Measurements from ENCODE around the gene SLC1A7.
"Not testable (repeated sequence)": the region's sequence is repeated elsewhere in the genome, so short reads cannot be mapped to it uniquely, and the experiment has no call there.

SLC1A7 gene

DNA sequence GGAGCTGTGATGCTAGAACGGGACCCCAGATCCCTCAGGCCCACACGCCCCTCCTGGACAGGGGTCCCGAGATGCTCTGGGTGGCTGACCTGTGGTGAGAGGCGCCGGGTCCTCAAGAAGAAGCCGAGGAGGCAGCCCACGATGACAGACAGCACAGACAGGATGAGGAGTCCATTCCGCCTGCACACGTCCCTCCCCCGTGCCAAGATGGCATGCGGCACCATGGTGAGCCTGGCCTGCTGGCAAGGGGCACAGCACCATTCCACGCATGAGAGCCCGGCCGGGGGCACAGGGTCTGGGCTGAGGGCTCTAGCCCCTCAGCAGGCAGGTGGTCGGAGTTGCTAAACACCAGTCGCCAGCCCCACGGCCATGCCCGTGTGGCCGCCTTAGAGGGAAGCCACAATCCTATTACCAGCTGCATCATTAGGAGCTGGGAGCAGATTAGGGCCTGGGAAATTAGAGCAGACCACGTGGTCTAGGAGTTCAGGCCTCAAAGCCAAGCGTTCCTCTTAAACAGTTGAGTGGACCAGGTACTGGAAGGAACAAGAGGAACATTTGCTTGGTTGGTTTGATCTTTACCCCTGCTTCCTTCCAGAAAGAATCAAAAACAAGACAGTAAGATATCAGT lies at the start of gene SLC1A7:
TSS of gene SLC1A7 (minus strand) at position 413 of the 628 bp plus-strand sequence. CDS start at position 224, 189 bp downstream.
- H3K4me1 Mint-ChIP-seq = no peaks in the 10 kb centered on the region

DNA sequence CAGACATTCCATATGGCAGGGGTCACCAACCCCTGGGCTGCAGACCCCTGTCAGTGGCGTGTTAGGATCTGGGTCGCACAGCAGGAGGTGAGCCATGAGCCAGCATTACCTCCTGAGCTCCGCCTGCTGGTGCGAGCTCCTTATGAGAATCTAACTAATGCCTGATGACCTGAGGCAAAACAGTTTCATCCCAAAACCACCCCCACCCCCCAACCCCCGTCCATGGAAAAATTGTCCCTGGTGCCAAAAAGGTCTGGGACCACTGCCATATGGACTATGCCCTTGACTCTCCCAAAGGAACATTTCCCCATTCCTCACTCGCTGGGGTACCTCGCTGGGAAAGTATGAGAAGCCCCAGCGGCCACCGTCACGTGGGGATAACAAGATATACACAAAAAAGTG lies 47.8 kb upstream of the SLC1A7 start:
- H3K27ac Mint-ChIP-seq = peak overlapping the region in 1 of 2 donors; percentile 55
- H3K27me3 Mint-ChIP-seq = no peaks in the 10 kb centered on the region
- no peak overlapping the region for H3K4me3 Mint-ChIP-seq
- H3K9me3 Mint-ChIP-seq = no peaks in the 10 kb centered on the region
- no peaks in the 10 kb centered on the region for H3K4me1 Mint-ChIP-seq
- no peak for ATAC-seq
- DNase-seq = no peak

More for the DNA sequence above, at the start of gene SLC1A7:
- no peaks in the 10 kb centered on the region for H3K27me3 Mint-ChIP-seq
- peaks cover 8 to 17% of the 10 kb centered on the region in 2 donors for H3K9me3 Mint-ChIP-seq
- peak within 1 kb of the TSS in 1 of 2 donors; percentile 87 for H3K27ac Mint-ChIP-seq
- DNase-seq (no peak), ATAC-seq (no peak)
- H3K4me3 Mint-ChIP-seq = no peak within 1 kb of the TSS

DNA sequence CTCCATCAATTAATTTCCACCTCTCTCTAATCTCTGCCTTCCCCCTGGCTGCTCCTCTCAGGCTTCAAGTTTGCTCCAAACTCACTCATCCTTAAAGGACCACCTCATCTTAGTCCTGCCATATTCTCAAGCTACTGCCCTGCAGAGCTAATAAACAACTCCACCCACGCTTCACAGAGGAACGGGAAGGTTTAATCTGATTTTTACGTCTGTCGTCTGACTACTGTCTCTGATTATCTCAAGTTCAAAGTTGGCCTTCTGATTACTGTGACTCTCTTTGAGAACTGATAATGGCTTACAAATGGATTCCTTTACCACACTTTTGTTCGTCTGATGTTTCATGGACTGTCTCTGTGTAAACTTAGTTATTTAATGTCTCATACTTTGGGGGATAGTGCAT lies 46.6 kb upstream of the SLC1A7 start:
- Mint-ChIP-seq H3K27ac (no peak overlapping the region), H3K27me3 (no peaks in the 10 kb centered on the region), H3K9me3 (no peaks in the 10 kb centered on the region), H3K4me1 (no peaks in the 10 kb centered on the region), H3K4me3 (no peak overlapping the region)
- ATAC-seq (no peak), DNase-seq (no peak)

DNA sequence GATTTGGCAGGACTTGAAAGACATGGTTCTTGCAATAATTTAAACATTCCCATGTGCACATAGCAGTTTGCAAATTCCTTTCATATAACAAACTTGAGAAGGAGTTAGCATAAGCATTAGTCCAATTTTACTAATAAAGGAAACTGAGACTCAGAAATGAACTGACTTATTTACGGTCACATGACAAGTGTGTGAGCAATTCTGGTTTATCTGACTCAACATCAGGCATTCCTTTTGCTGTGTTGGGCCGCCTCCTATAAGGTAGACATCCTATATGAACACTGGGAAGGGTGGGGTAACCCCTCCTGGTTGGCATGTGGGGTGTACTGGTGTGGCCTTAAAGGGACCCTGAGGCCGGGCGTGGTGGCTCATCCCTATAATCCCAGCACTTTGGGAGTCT lies 45.7 kb upstream of the SLC1A7 start:
- Mint-ChIP-seq H3K9me3 (no peaks in the 10 kb centered on the region), H3K27me3 (no peaks in the 10 kb centered on the region), H3K27ac (no peak overlapping the region), H3K4me3 (no peak overlapping the region), H3K4me1 (no peaks in the 10 kb centered on the region)
- DNase-seq (no peak), ATAC-seq (no peak)

DNA sequence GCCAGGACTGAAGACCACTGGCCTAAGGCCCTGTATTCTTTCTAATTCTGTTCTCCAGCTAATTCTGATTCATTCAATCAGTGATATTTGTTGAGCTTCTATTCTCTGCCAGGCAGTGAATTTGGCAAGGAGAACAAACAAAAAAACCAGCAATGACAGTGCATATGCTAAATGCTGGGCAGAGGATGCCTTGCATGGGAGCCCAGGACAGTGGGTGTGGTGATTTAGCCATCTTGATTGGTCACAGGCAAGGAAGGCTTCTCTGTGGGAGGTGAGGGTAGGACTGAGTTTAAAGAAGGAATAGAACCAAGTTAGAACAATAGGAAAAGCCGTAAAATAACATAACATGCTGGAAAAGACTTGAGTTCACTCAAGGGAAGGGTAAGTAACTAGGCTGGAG lies 45.0 kb upstream of the SLC1A7 start:
- Mint-ChIP-seq H3K27me3 (no peaks in the 10 kb centered on the region), H3K27ac (no peak overlapping the region), H3K9me3 (no peaks in the 10 kb centered on the region), H3K4me3 (no peak overlapping the region), H3K4me1 (no peaks in the 10 kb centered on the region)
- DNase-seq = no peak
- ATAC-seq = no peak

DNA sequence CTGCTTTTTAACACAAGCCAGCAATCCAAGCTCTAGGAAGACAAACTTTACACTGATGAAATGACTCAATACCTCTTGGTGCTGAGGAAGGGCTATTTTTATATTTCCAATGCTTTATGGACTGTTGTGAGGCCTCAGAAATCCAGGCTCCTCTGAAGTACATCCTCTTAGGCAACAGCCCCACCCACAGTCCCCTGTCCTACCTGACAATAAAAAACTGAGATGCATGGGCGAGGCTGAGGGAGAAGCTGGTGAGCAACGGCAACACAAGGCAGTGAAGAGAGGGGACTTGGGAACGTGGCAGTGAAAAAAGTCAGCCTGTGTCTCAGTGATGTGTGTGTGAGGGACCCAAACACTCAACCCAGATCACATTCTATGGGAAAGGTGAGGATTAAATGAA lies 44.1 kb upstream of the SLC1A7 start:
- no peak for ATAC-seq
- no peak for DNase-seq
- Mint-ChIP-seq H3K4me3 (no peak overlapping the region), H3K9me3 (no peaks in the 10 kb centered on the region), H3K27me3 (no peaks in the 10 kb centered on the region), H3K27ac (peak overlapping the region in 1 of 2 donors; percentile 9), H3K4me1 (no peaks in the 10 kb centered on the region)

DNA sequence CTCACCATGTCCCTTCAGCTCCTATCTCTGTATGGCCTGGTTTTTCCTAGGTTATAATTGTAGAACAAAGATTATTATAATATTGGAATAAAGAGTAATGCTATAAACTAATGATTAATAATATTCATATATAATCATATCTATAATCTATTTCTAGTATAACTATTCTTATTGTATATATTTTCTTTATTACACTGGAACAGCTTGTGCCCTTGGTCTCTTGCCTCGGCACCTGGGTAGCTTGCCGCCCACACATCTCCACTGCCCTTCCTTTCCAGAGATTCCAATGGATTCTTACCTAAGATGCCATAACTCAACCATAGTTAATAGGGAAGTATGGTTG lies 43.5 kb upstream of the SLC1A7 start:
- DNase-seq, H3K4me1 Mint-ChIP-seq: not testable (repeated sequence)

DNA sequence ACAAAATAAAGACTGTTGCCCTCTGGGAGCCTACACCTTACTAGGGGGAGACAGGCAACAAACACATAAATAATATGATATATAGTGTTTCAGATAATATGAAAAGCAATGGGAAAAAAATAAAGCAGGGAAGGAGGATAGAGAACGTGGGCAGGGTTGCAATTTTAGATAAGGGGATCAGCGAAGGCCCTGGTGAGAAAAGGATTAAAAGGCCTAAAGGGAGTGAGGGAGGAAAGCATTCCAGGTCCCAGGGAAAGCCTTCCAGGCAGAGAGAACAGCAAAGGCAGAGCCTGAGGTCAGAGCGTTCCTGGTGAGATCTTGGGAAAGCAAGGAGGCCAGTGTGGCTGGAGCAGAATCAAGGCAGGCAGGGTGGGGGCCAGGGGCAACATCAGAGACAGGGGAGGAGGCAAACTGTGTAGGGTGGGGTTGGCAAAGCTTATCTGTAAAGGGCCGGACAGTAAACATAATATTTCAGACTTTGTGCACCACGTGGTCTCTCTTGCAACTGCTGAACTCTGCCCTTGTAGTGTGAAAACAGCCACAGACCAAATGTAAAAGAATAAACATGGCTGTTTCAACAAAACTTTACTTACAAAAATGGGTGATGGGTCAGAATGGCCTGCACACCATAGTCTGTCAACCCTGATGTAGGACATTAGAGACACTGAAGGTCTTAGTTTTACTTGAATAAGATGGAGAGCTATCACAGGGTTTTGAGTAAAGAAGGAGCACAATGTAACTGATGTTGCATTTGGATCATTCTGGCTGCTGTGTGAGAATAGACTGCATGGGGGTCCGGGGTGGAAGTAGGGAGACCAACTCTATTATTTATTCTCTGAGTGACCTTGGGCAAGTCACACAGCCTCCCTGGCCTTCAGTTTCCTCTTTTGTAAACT lies 40.9 kb upstream of the SLC1A7 start:
- no peak overlapping the region for H3K27ac Mint-ChIP-seq
- H3K9me3 Mint-ChIP-seq = no peaks in the 10 kb centered on the region
- no peak for DNase-seq
- no peak for ATAC-seq
- H3K4me3 Mint-ChIP-seq = no peak overlapping the region
- H3K4me1 Mint-ChIP-seq = no peaks in the 10 kb centered on the region
- no peaks in the 10 kb centered on the region for H3K27me3 Mint-ChIP-seq

More for the DNA sequence above, 43.5 kb upstream of the SLC1A7 start:
- H3K4me3 Mint-ChIP-seq, ATAC-seq, H3K27me3 Mint-ChIP-seq, H3K9me3 Mint-ChIP-seq, H3K27ac Mint-ChIP-seq: not testable (repeated sequence)

DNA sequence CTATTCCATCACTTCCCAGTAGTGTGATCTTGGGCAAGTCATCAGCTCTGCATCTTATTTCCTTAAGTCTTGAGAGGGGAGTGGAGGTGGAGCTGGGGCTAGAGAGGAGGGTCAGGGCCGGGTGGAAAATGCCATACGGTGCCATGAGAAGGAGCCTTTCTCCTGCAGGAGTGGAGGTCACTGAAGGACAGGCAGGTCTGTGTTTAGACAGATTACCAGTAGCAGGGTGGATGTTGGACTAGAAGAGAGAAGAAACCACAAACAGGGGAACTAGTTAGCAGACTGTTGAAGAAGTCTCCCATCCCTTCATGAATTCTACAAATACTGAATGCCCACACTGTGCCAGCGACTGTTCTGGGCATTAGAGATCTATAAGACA lies 40.3 kb upstream of the SLC1A7 start:
- DNase-seq = no peak
- H3K27ac Mint-ChIP-seq = no peak overlapping the region
- no peak overlapping the region for H3K4me3 Mint-ChIP-seq
- no peak for ATAC-seq
- no peaks in the 10 kb centered on the region for H3K4me1 Mint-ChIP-seq
- no peaks in the 10 kb centered on the region for H3K27me3 Mint-ChIP-seq
- H3K9me3 Mint-ChIP-seq = no peaks in the 10 kb centered on the region

DNA sequence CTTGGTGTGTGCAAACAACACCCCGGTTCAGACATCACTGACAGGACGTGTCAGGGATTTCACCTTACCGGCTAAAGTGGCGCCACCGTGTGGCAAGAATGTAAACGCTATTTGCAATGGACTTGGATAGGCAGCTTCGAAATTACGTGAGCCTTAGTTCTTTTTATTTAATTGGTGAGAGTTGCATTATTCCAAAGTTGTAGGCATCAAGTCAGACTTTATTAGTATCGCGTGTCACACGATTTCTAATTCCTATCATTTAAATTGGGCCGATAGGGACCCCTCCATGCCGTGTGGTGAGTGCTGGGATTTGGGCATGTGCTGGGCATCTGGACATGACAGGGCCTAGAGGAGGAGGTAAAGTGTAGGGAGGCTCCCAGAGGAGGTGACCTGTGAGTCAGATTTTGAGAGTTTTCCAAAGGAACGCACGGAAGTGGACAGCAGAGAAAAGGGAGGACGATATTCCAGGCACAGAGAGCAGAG lies 39.7 kb upstream of the SLC1A7 start:
- Mint-ChIP-seq H3K27me3 (peaks cover 5% of the 10 kb centered on the region), H3K4me3 (no peak overlapping the region), H3K27ac (no peak overlapping the region), H3K9me3 (no peaks in the 10 kb centered on the region), H3K4me1 (no peaks in the 10 kb centered on the region)
- ATAC-seq (peak; percentile 90), DNase-seq (peak; percentile 71 to 81)

DNA sequence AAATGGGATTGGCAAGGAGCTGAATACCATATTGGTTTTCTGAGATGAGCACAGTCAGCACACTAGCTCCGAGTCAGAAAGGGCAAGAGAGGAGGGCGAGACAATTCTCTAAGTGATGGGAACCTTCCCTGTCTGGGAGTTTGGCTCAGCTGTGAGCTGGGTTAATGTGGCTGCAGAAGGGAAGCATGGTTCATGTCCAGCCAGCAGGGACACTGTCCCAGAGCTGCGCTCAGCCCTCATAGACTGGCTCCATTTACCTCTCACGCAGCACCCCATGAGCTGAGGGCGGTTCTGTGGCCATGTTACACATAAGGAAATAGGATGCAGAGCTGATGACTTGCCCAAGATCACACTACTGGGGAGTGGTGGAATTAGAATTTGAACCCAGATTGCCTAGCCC lies 38.5 kb upstream of the SLC1A7 start:
- Mint-ChIP-seq H3K4me3 (no peak overlapping the region), H3K4me1 (no peaks in the 10 kb centered on the region), H3K9me3 (no peaks in the 10 kb centered on the region), H3K27ac (no peak overlapping the region), H3K27me3 (peaks cover 16% of the 10 kb centered on the region)
- DNase-seq (no peak), ATAC-seq (no peak)

DNA sequence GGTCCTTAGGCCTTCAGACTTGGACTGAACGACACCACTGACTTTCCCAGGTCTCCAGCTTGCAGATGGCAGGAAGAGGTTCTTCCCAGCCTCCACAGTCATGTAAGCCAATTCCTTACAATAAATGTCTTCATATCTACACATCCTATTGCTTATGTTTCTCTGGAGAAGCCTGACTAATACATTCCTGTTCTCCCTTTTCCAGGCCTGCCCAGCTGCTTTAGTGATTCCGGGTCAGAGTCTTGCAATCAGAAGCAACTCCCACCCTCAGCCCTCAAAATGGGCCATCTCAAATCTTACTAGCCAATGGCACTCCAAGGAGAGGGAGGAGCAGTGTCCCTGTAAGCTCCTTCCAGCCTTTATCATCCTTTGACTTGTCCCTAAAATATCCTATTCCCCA lies 37.8 kb upstream of the SLC1A7 start:
- H3K9me3 Mint-ChIP-seq = no peaks in the 10 kb centered on the region
- H3K4me3 Mint-ChIP-seq = no peak overlapping the region
- ATAC-seq (no peak), DNase-seq (no peak)
- no peaks in the 10 kb centered on the region for H3K4me1 Mint-ChIP-seq
- H3K27me3 Mint-ChIP-seq = peaks cover 21% of the 10 kb centered on the region
- H3K27ac Mint-ChIP-seq = no peak overlapping the region

DNA sequence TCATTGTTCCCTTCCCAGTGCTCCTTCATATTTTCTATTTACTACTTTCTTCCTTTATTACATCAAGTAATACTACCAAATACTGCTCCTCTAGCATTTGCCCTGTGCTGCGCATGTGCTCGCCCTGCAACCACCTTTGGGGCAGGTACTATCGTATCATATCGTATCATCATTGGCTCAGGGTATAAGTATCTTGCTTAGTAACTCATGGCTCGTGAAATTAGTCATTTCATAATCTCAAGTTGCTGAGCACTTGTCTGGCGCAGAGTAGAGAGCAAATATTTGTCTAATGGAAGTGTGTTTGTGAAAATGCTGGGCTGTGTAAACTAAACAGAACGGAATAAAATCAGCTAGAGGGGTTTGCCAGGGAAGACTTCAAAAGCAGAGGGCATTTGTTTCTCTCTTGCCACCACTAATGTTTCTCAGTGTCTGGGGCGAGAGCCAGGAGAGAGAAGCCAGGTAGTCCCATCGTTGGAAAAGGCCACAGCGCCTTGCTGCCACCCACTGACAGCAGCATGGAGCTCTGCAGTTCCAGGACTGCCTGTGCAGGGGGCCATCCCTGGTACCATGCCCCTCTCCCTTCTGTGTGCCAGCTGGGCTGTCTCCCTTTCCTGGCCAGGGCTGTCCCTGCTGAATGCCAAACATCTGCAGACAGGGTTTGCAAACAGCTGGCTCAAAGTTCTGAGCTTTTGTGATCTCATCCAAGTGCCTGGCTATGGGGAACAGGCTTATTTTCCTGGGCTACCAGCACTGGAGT lies 34.2 kb upstream of the SLC1A7 start:
- peaks cover 55% of the 10 kb centered on the region for H3K27me3 Mint-ChIP-seq
- no peak overlapping the region for H3K27ac Mint-ChIP-seq
- peaks cover 6% of the 10 kb centered on the region for H3K4me1 Mint-ChIP-seq
- ATAC-seq = no peak
- no peaks in the 10 kb centered on the region for H3K9me3 Mint-ChIP-seq
- no peak overlapping the region for H3K4me3 Mint-ChIP-seq
- DNase-seq = no peak

DNA sequence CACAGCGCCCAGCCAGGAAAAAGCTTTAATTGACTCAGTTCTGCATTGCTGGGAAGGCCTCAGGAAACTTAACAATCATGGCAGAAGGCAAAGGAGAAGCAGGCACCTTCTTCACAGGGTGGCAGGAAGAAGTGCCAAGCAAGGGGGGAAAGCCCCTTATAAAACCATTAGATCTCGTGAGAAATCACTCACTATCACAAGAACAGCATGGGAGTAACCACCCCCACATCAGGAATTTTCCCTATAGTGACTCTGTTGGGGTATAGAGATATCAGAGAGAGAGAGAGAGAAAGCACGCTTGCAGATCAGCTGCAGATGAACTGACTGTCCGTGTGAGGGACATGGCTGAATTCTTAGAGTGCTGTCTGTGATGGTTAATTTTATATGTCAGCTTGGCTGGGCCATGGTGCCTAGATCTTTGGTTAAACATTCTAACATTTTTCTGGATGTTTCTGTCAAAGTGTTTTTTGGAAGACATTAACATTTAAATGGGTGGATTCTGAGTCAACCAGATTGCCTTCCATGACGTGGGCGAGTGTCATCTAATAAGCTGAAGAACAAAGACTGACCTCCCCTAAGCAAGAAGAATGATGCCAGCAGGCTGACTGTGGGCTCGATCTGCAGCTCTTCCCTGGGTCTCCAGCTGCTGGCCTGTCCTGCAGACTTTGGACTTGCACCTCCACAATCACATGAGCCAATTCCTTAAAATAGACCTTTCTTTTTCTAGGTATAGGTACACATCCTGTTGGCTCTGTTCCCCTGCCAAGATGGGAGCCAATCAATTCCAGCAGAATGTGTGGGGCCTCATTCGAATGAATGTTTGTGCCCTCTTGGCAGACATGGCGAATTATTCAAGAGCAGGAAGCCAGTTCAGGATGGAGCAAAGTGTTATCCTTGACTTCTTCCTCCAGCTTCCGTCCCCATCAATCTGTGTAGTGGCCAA lies 32.8 kb upstream of the SLC1A7 start:
- Mint-ChIP-seq H3K27me3 (peaks cover 57% of the 10 kb centered on the region), H3K9me3 (no peaks in the 10 kb centered on the region), H3K27ac (no peak overlapping the region), H3K4me3 (no peak overlapping the region), H3K4me1 (peaks cover 6% of the 10 kb centered on the region)
- no peak for ATAC-seq
- no peak for DNase-seq
